HEK293 (cell line): ENCODE data around the gene WDR86.

Experiments used
- CTCF ChIA-PET: fragments of 350-600 bp; formaldehyde crosslinking; extraction: SDS; loops from one replicate; lab custom pipeline; 2021; ENCODE audit warnings: antibody characterized with exemption; lab: Yijun Ruan, JAX
- POLR2A ChIA-PET: fragments of 300-600 bp; formaldehyde crosslinking; extraction: SDS; loops from one replicate; lab custom pipeline; 2020; ENCODE audit warnings: antibody characterized with exemption, inconsistent platforms; lab: Yijun Ruan, JAX
- H3K27ac ChIP-seq: fragments of 200-500 bp; sonication (Bioruptor generic); 2 replicates; pipeline ENCODE4 v1.5.1; 2014; ENCODE audit warnings: low read depth, low read length, control low read depth, inconsistent platforms; ENCODE audit errors: extremely low read depth
- H3K36me3 ChIP-seq, 2 experiments: fragments of 200-500 bp in 1 of 2; sonication (Bioruptor generic) in 1 of 2; 1 replicate in 1 of 2; 2 replicates in 1 of 2; pipeline ENCODE4 v1.5.1; 2014 to 2017; ENCODE audit warnings: inconsistent platforms in 2 of 2, low read length in 2 of 2; ENCODE audit not compliant: control insufficient read depth in 2 of 2, insufficient read depth in 1 of 2
- H3K4me1 ChIP-seq: fragments of 200-500 bp; sonication (Bioruptor generic); 2 replicates; pipeline ENCODE4 v1.5.1; 2014; ENCODE audit warnings: mild to moderate bottlenecking, low read length, inconsistent platforms; ENCODE audit not compliant: control insufficient read depth, insufficient read depth
- H3K4me3 ChIP-seq: 2 replicates; pipeline ENCODE4 v1.5.1; 2011; ENCODE audit warnings: low read depth, mild to moderate bottlenecking, control low read depth, low read length, moderate library complexity
- H3K9me3 ChIP-seq: fragments of 200-500 bp; sonication (Bioruptor generic); 2 replicates; pipeline ENCODE4 v1.5.1; 2014; ENCODE audit warnings: low read depth, low read length, inconsistent platforms; ENCODE audit not compliant: control insufficient read depth, insufficient read depth
- CTCF ChIP-seq: fragments of 450-650 bp; formaldehyde crosslinking; IDR thresholded peaks from 2 replicates; pipeline ENCODE4 v1.5.1; 2016; ENCODE audit warnings: missing biosample characterization, missing genetic modification characterization
- SALL2 ChIP-seq: fragments of 450-650 bp; formaldehyde crosslinking; IDR thresholded peaks from 2 replicates; pipeline ENCODE4 v1.5.0; 2017; ENCODE audit warnings: missing biosample characterization, mild to moderate bottlenecking, missing genetic modification characterization, borderline replicate concordance
- YY2 ChIP-seq: fragments of 450-650 bp; formaldehyde crosslinking; IDR thresholded peaks from 2 replicates; pipeline ENCODE4 v1.5.1; 2016; ENCODE audit warnings: missing biosample characterization, missing genetic modification characterization
- ZBTB48 ChIP-seq: fragments of 450-650 bp; formaldehyde crosslinking; IDR thresholded peaks from 2 replicates; pipeline ENCODE4 v1.5.1; 2016; ENCODE audit warnings: missing biosample characterization, missing genetic modification characterization
- ZNF175 ChIP-seq: fragments of 450-650 bp; formaldehyde crosslinking; IDR thresholded peaks from 2 replicates; pipeline ENCODE4 v1.5.1; 2016; ENCODE audit warnings: missing biosample characterization, missing genetic modification characterization
- ZNF24 ChIP-seq: fragments of 450-650 bp; formaldehyde crosslinking; IDR thresholded peaks from 2 replicates; pipeline ENCODE4 v1.5.1; 2016; ENCODE audit warnings: missing biosample characterization, missing genetic modification characterization
- ZNF530 ChIP-seq: fragments of 450-650 bp; formaldehyde crosslinking; IDR thresholded peaks from 2 replicates; pipeline ENCODE4 v1.5.1; 2016; ENCODE audit warnings: low read depth, missing biosample characterization, missing genetic modification characterization
- ZNF558 ChIP-seq: fragments of 450-650 bp; formaldehyde crosslinking; IDR thresholded peaks from 2 replicates; pipeline ENCODE4 v1.5.1; 2016; ENCODE audit warnings: missing biosample characterization, missing genetic modification characterization
- ZNF560 ChIP-seq: fragments of 450-650 bp; formaldehyde crosslinking; IDR thresholded peaks from 2 replicates; pipeline ENCODE4 v1.5.1; 2017; ENCODE audit warnings: missing biosample characterization, missing genetic modification characterization, borderline replicate concordance
- TF ChIP-seq, protein P1 (sequence below): sonication (generic); formaldehyde crosslinking; IDR thresholded peaks from 2 replicates; pipeline ENCODE4 v1.8.1; 2022; ENCODE audit warnings: mild to moderate bottlenecking, moderate library complexity, missing genetic modification reagents

WDR86 gene

DNA sequence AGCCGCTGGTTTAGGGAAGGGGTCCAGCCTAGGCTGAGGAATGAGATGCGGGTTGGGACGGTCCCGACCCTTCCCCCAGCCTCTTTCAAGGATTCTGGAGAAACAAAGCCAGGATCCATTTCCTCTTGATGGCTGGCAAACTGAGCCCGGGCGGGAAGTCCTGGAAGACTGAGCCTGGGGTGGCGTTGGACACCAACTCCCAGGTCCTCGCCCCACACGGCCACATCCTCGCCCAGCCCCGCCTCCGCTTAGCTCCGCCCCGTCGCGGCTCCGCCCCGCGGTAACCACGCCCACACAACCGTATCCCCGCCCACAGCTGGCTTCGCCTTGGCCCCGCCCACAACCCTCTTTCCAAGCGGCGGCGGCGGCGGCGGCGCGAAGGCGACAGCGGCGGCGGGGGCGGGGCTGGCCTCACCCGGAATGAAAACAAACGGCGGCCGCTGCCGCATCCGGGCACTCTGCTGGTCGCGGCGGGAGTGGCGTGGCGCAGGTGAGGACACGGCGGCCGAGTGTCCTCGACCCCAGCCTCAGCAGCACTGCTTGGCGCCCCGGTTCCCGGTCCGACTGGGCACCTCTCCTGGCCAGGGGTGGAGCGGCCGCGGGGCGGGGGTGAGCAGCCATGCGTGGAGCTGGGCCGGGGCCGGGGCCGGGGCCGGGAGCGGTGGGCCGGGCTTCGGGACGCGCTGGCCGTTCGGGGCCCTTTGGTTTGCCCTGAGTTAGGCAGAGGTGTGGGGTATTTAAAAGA is 68.3 kb downstream of the WDR86 start, which contains the start of gene NUB1 (continued):
- TF ChIP-seq, protein P1, sequence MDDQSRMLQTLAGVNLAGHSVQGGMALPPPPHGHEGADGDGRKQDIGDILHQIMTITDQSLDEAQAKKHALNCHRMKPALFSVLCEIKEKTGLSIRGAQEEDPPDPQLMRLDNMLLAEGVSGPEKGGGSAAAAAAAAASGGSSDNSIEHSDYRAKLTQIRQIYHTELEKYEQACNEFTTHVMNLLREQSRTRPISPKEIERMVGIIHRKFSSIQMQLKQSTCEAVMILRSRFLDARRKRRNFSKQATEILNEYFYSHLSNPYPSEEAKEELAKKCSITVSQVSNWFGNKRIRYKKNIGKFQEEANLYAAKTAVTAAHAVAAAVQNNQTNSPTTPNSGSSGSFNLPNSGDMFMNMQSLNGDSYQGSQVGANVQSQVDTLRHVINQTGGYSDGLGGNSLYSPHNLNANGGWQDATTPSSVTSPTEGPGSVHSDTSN (CRISPR knock-in tag) = no peak
- TF ChIP-seq ZNF560 (tag by site-specific recombination) (no peak), ZNF24 (tag by site-specific recombination) (no peak)

DNA sequence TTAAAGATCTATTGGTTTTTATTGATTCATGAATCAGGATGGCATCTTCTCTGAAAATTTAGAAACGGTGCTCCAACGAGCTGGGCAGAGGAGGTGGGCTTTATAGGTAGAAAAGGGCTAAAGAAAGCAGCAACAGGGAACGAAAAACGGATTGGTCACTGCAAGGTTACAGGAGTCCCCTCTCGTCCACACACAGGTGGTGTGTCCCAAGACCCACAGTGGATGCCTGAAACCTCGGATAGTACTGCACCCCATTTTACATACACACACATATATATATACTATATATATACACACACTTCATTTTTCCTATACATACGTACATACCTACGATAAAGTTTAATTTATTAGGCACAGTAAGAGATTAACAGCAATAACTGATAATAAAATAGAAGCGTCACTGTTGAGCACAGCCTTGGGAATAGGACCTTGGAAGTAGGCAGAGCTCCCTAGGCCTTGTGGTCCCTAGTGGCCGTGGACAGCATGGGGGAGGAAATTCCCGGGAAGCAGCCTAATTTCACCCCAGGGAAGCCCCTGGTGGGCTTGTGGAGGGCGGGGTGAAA is 69.0 kb downstream of the WDR86 start:
- Histone ChIP-seq H3K27ac (no peak overlapping the region), H3K4me3 (peak overlapping the region; percentile 7), H3K9me3 (no peaks in the 10 kb centered on the region), H3K36me3 (peaks cover 5 to 16% of the 10 kb centered on the region in 2 experiments; a peak in 2 of 3 replicates), H3K4me1 (no peaks in the 10 kb centered on the region)
- CTCF ChIA-PET = interaction anchor here (0.7 to 1.8 kb wide), 7 partner anchors 9 to 593 kb away, joined by 3 to 11 read pairs (median 4); no protein-coding TSS in a partner anchor
- TF ChIP-seq CTCF (tag by site-specific recombination) = peak; percentile 39; the same call in 1 of the 2 replicates
- TF ChIP-seq ZBTB48 (tag by site-specific recombination) = 0 out of 2 replicates have a peak, but pooled peaks have one; percentile 28
- no peak for TF ChIP-seq ZNF175 (tag by site-specific recombination)
- POLR2A ChIA-PET = interaction anchor here (0.6 to 1.6 kb wide), 7 partner anchors 12 to 291 kb away, joined by 3 to 6 read pairs (median 4); partner anchors contain the start of genes ABCF2 and RHEB

- CTCF ChIA-PET = interaction anchor here (1.0 to 1.4 kb wide), 2 partner anchors 25 to 92 kb away, joined by 4 to 10 read pairs; no protein-coding TSS in a partner anchor
- H3K36me3 ChIP-seq = peaks cover 0 to 8% of the 10 kb centered on the region in 2 experiments; a peak in 2 of 3 replicates
- H3K4me1 ChIP-seq = no peaks in the 10 kb centered on the region
- no peak overlapping the region for H3K4me3 ChIP-seq
- TF ChIP-seq SALL2 (tag by site-specific recombination) (no peak), ZNF530 (tag by site-specific recombination) (no peak)
- POLR2A ChIA-PET = interaction anchor here (0.6 kb wide), 1 partner anchor 118 kb away, joined by 3 read pairs; no protein-coding TSS in a partner anchor
- no peaks in the 10 kb centered on the region for H3K9me3 ChIP-seq
- no peak overlapping the region for H3K27ac ChIP-seq
These were observed 70.0 kb downstream of the WDR86 start for GRCh38 chr7:151339651-151340382.

- H3K4me1 ChIP-seq = no peaks in the 10 kb centered on the region
- TF ChIP-seq ZNF558 (peak; percentile 93), YY2 (tag by site-specific recombination) (no peak)
- no peaks in the 10 kb centered on the region for H3K9me3 ChIP-seq
- ChIA-PET CTCF (interaction anchor here (0.6 to 1.4 kb wide), 3 partner anchors 23 to 361 kb away, joined by 3 to 10 read pairs (median 4); no protein-coding TSS in a partner anchor), POLR2A (interaction anchor here (0.6 kb wide), 1 partner anchor 117 kb away, joined by 3 read pairs; no protein-coding TSS in a partner anchor)
- H3K4me3 ChIP-seq = no peak overlapping the region
- no peak overlapping the region for H3K27ac ChIP-seq
- peaks cover 0 to 4% of the 10 kb centered on the region in 2 experiments; a peak in 1 of 3 replicates for H3K36me3 ChIP-seq
These were observed 71.0 kb downstream of the WDR86 start for GRCh38 chr7:151338809-151339208.
